Smooth muscle cell (in vitro differentiated cells): Measurements from ENCODE around the gene ADAMTS8. TPM values are rescaled to one million over a fixed set of nuclear protein-coding genes. Genes with fewer than 3 reads are reported as not detected.
A peak's percentile ranks its signal among the peaks of the same experiment; 100 is the strongest.

Experiments
- DNase-seq: peaks from one replicate; lab custom pipeline; 2025; ENCODE audit not compliant: unreplicated experiment; lab: John Stamatoyannopoulos, UW
- H2AFZ ChIP-seq: fragments of 200-600 bp; sonication (generic); 2 replicates; pipeline ENCODE4 v1.6.0; 2016; ENCODE audit warnings: antibody characterized with exemption, low read depth, mild to moderate bottlenecking
- H3F3A ChIP-seq: fragments of 200-600 bp; sonication (generic); 2 replicates; pipeline ENCODE4 v1.6.0; 2017; ENCODE audit warnings: antibody characterized with exemption, low read depth
- H3K27ac ChIP-seq: fragments of 200-600 bp; sonication (generic); 2 replicates; pipeline ENCODE4 v1.5.1; 2016; ENCODE audit warnings: low read depth, mild to moderate bottlenecking
- H3K27me3 ChIP-seq: fragments of 200-600 bp; sonication (generic); 2 replicates; pipeline ENCODE4 v1.6.1; 2016; ENCODE audit warnings: low read depth, mild to moderate bottlenecking
- H3K36me3 ChIP-seq: fragments of 200-600 bp; sonication (generic); 2 replicates; pipeline ENCODE4 v1.5.1; 2016; ENCODE audit warnings: low read depth
- H3K4me1 ChIP-seq: fragments of 200-600 bp; sonication (generic); 2 replicates; pipeline ENCODE4 v1.5.1; 2016; ENCODE audit warnings: low read depth
- H3K4me2 ChIP-seq: fragments of 200-600 bp; sonication (generic); 2 replicates; pipeline ENCODE4 v1.6.0; 2016; ENCODE audit warnings: mild to moderate bottlenecking
- H3K4me3 ChIP-seq: fragments of 200-600 bp; sonication (generic); 2 replicates; pipeline ENCODE4 v1.5.1; 2016; ENCODE audit warnings: mild to moderate bottlenecking
- H3K79me2 ChIP-seq: fragments of 200-600 bp; sonication (generic); 2 replicates; pipeline ENCODE4 v1.6.0; 2016; ENCODE audit warnings: low read depth, mild to moderate bottlenecking
- H3K9ac ChIP-seq: fragments of 200-600 bp; sonication (generic); 2 replicates; pipeline ENCODE4 v1.6.0; 2016; ENCODE audit warnings: low read depth
- H3K9me3 ChIP-seq: fragments of 200-600 bp; sonication (generic); replicated peaks from 2 replicates; pipeline ENCODE4 v1.5.1; 2016; ENCODE audit warnings: low read depth
- H4K20me1 ChIP-seq: fragments of 200-600 bp; sonication (generic); 2 replicates; pipeline ENCODE4 v1.6.0; 2016; ENCODE audit warnings: low read depth
- WGBS: methylation state at CpG from one replicate; pipeline ENCODE4 v1.1.7; 2016; ENCODE audit warnings: low lambda C conversion rate; 5-methylcytosine and 5-hydroxymethylcytosine counted together
- polyA plus RNA-seq: library from polyadenylated mRNA; unstranded; fragments of >200 nt; fragmentation: Nextera tagmentation; extraction: Ambion mirVana; gene quantifications from 2 replicates; pipeline ENCODE4 v1.2.1, GENCODE V29; 2016
- total RNA-seq: library from RNA; depleted of rRNA; stranded (reverse); fragments of >200 nt; gene quantifications from 2 replicates; pipeline ENCODE4 v1.2.3, GENCODE V29; 2014
- TF ChIP-seq, protein P1 (sequence below): fragments of 200-600 bp; sonication (generic); IDR thresholded peaks from 2 replicates; pipeline ENCODE4 v1.5.1; 2017; ENCODE audit warnings: borderline replicate concordance, mild to moderate bottlenecking, antibody characterized with exemption; ENCODE audit not compliant: insufficient read depth, poor library complexity, severe bottlenecking

ADAMTS8 gene
- not detected in 2 replicates for total RNA-seq
- polyA plus RNA-seq, result 0.21 TPM in 1 of 2 replicates, not detected in the other

DNA sequence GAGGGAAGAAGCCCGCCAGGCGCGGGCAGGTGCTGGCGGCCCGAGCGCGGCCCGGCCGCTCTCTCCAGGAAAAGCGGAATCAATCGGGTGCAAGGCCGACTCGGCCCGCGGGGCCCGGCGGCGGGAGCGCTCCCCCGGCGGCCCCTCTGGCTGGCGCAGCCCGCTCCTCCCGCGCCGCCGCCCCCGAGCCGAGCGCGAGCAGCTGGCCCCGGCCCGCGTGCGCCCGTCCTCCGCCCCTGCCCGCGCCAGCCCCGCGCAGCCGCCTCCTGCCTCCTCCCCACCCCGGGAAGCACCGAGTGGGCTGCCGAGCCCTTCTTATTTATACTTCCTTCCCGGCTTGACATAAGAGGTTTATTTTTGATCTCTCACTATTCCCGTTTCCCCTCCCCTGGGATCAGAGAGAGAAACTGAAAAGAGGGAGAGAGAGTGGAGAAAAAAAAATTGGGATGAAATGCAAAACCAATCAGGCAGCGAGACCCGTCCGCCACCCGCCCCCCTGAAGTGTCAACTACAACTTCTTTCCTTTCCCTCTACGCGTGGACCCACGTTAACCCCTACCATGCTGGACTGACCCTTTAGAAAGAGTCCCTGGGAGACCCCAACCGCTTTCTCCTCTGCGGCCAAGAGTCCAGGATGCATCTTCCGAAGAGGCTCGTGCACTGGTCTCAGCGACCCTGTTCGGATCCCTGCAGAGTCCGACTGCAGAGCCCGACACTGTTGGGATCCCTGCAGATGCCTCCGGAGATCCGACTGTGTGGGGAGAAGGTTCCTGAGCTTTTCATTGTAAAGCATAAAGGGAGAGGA is at the start of gene ADAMTS8:
Gene ADAMTS8 (minus strand): TSS at position 294 of the 804 bp plus-strand sequence. CDS start 323 bp downstream, outside the sequence.
- Histone ChIP-seq H3K4me3 (peak within 1 kb of the TSS; percentile 34), H4K20me1 (no peaks in the 10 kb centered on the region), H3K4me1 (peaks cover 4% of the 10 kb centered on the region), H3K27me3 (peaks cover 73% of the 10 kb centered on the region), H3K36me3 (no peaks in the 10 kb centered on the region), H2AFZ (no peak within 1 kb of the TSS), H3F3A (no peaks in the 10 kb centered on the region), H3K4me2 (peak within 1 kb of the TSS; percentile 83), H3K27ac (no peak within 1 kb of the TSS), H3K9ac (no peak within 1 kb of the TSS), H3K79me2 (no peaks in the 10 kb centered on the region), H3K9me3 (no peaks in the 10 kb centered on the region)
- TF ChIP-seq, protein P1, sequence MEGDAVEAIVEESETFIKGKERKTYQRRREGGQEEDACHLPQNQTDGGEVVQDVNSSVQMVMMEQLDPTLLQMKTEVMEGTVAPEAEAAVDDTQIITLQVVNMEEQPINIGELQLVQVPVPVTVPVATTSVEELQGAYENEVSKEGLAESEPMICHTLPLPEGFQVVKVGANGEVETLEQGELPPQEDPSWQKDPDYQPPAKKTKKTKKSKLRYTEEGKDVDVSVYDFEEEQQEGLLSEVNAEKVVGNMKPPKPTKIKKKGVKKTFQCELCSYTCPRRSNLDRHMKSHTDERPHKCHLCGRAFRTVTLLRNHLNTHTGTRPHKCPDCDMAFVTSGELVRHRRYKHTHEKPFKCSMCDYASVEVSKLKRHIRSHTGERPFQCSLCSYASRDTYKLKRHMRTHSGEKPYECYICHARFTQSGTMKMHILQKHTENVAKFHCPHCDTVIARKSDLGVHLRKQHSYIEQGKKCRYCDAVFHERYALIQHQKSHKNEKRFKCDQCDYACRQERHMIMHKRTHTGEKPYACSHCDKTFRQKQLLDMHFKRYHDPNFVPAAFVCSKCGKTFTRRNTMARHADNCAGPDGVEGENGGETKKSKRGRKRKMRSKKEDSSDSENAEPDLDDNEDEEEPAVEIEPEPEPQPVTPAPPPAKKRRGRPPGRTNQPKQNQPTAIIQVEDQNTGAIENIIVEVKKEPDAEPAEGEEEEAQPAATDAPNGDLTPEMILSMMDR, result no peak
- 9% methylated on average over 52 of the region's 64 CpGs for WGBS
- no peak for DNase-seq

DNA sequence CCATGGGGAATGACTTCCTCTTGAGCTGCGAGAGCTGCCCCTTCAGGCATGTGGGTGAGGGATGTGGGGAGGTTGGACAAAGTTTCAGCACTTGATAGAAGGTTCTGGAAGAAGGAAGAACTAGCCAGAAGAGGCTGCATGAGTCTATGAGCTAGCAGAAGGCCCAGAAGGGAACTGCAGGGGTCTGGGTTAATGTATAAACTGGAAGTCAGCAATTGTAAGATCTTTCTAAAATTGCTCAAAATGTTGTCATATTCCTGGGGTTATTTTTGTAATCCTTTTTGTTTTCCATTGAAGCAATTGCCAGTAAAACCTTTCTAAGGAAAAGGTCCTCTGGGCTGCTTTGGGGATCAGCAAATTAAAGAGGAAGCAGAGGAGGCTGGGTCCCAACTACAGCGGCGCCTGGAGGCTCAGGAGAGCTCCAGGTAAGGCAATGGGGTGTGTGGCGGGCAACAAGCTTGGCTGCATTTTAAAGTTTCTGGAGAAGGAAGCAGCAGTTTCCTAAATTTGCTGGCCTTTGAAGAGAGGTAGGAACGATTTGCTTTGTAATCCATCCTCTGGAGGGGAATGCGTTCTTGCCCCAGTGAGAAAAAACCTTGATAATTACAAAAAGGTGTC is 49.3 kb upstream of the ADAMTS8 start:
- Histone ChIP-seq H3K4me1 (peaks cover 18% of the 10 kb centered on the region), H3K27ac (peak overlapping the region; percentile 92)
- TF ChIP-seq, protein P1, result no peak

DNA sequence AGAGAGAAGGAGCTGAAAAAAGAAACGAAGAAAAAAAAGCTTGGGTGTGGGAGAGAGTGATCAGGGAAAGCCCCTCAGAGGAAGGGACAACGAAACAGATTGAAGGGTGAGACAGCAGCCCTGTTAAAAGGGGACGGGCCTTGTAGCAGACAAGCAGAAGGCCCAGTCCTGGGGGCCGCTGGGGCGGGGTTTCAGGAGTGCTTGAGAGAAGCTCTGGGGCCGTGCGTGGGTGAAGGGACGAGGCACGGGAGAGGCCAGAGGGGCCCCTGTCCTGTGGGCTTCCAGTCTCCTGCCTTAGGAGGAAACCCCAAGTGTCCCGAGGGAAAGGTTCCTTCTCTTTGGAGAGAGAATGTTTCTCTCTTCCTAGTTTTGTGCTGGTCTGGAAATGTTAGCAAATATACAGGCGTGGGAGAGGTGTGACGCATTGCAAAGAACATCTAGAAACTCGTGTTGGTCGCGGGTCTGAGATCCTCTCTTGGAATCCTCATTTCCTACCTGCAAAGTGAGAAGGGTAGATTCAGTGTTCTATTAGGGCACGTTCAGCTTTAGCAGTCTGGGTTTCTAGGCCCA is 48.6 kb upstream of the ADAMTS8 start:
- peaks cover 16% of the 10 kb centered on the region for H3F3A ChIP-seq
- peaks cover 18% of the 10 kb centered on the region for H3K4me1 ChIP-seq
- no peak overlapping the region for H3K4me3 ChIP-seq
- no peaks in the 10 kb centered on the region for H3K79me2 ChIP-seq
- peak overlapping the region; percentile 74 for H3K4me2 ChIP-seq
- TF ChIP-seq, protein P1, result no peak
- H3K36me3 ChIP-seq, result no peaks in the 10 kb centered on the region
- no peaks in the 10 kb centered on the region for H3K9me3 ChIP-seq
- peak overlapping the region; percentile 92 for H3K27ac ChIP-seq
- no peak overlapping the region for H3K9ac ChIP-seq
- no peaks in the 10 kb centered on the region for H3K27me3 ChIP-seq
- no peak overlapping the region for H2AFZ ChIP-seq
- WGBS, result 76% methylated on average over 16 of the region's 16 CpGs
- H4K20me1 ChIP-seq, result no peaks in the 10 kb centered on the region
- no peak for DNase-seq

More for the DNA sequence above, 49.3 kb upstream of the ADAMTS8 start:
- Histone ChIP-seq H3K9me3 (no peaks in the 10 kb centered on the region), H2AFZ (no peak overlapping the region), H3K27me3 (no peaks in the 10 kb centered on the region), H3K79me2 (no peaks in the 10 kb centered on the region), H3F3A (peaks cover 16% of the 10 kb centered on the region), H3K4me3 (no peak overlapping the region), H4K20me1 (no peaks in the 10 kb centered on the region), H3K4me2 (peak overlapping the region; percentile 74), H3K36me3 (no peaks in the 10 kb centered on the region), H3K9ac (no peak overlapping the region)
- DNase-seq, result no peak
- 65% methylated on average over 6 of the region's 6 CpGs for WGBS
